GM12874 (cell line): ENCODE data around the gene PILRA.

Experiments
- CTCF ChIP-seq: IDR thresholded peaks from 2 replicates; pipeline ENCODE4 v1.5.1; 2011; ENCODE audit warnings: low read depth, mild to moderate bottlenecking, control low read depth, low read length, moderate library complexity; ENCODE audit not compliant: insufficient read depth

PILRA gene

GRCh38 chr7:100390286-100391009 is 17.2 kb downstream of the PILRA start:
- TF ChIP-seq CTCF = no peak

GRCh38 chr7:100393233-100393905 is 20.1 kb downstream of the PILRA start:
- no peak for TF ChIP-seq CTCF

- no peak for TF ChIP-seq CTCF
Measured at GRCh38 chr7:100394077-100394476, 20.8 kb downstream of the PILRA start.

- TF ChIP-seq CTCF = no peak
Measured at GRCh38 chr7:100396421-100396982, 23.2 kb downstream of the PILRA start.

- no peak for TF ChIP-seq CTCF
Measured at GRCh38 chr7:100397315-100398081, 24.2 kb downstream of the PILRA start.

GRCh38 chr7:100398239-100398638 is 25.0 kb downstream of the PILRA start:
- no peak for TF ChIP-seq CTCF

- no peak for TF ChIP-seq CTCF
Measured at GRCh38 chr7:100400041-100400440, 26.8 kb downstream of the PILRA start.
